Measurements from ENCODE around the gene NELFCD. TPM values are rescaled to one million over a fixed set of nuclear protein-coding genes. Genes with fewer than 3 reads are reported as not detected.

Gene NELFCD
- total and polyA plus RNA-seq, 2 donors (not counting 1 experiment from before 2014, with no cell fraction given): 80.2 to 107 TPM

DNA sequence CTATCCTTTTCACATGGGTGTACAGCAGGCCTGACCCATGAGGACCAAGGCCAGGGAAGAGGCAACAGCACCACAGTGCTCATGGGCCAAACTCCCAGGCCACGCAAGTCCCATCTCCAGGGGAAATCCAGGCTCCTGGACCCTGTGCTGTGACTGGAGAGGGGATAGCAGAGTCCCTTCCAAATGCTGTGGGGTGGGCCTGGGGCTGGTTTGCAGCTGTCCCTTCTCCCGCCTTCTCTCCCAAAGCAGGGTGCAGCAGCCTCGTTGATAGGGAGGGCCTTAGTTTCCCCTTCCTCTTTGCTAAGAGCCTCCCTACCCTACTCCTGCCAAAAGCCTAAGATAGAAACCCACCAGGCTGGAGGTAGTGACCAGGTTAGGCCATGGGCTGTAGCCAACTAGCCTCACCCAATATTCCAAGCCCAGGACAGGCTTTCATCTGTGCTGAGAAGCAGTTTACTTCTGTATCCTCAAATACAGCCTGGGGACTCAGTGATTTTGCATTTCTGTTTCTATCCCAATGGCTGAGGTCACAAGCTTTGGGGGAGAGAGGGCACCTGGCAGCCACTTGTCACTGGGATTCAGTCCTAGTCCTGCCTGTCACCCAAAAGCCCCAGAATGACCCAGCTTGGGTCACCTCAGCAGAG, 24.6 kb downstream of the NELFCD start:
- peak overlapping the region; percentile 96 for H3K4me3 Mint-ChIP-seq
- peak overlapping the region; percentile 97 for H3K27ac ChIP-seq (ENCODE audit: low read length in 2 of 2)
- H3K9me3 Mint-ChIP-seq (ENCODE audit: insufficient read depth): no peaks in the 10 kb centered on the region
- peak overlapping the region; percentile 99 for H3K27ac Mint-ChIP-seq
- 25% methylated on average over 2 of the region's 3 CpGs for WGBS (ENCODE audit: insufficient coverage)
- peak; percentile 37 for DNase-seq
- H3K9me3 ChIP-seq (ENCODE audit: control extremely low read depth in 1 of 3, control insufficient read depth in 2 of 3, insufficient read depth in 1 of 3, low read length in 2 of 3): peaks cover 0 to 6% (median 0%) of the 10 kb centered on the region in 3 donors
- CTCF ChIA-PET: interaction anchor here (1.6 to 2.9 kb wide), 3 partner anchors 24 to 202 kb away, joined by 5 to 19 read pairs (median 6); partner anchors contain the start of genes ATP5F1E and NELFCD
- peaks cover 49 to 72% of the 10 kb centered on the region in 2 donors for H3K4me1 ChIP-seq (ENCODE audit: control insufficient read depth in 2 of 2, insufficient read depth in 2 of 2, low read length in 2 of 2)
- no peaks in the 10 kb centered on the region for H3K27me3 Mint-ChIP-seq
- TF ChIP-seq, protein P1, sequence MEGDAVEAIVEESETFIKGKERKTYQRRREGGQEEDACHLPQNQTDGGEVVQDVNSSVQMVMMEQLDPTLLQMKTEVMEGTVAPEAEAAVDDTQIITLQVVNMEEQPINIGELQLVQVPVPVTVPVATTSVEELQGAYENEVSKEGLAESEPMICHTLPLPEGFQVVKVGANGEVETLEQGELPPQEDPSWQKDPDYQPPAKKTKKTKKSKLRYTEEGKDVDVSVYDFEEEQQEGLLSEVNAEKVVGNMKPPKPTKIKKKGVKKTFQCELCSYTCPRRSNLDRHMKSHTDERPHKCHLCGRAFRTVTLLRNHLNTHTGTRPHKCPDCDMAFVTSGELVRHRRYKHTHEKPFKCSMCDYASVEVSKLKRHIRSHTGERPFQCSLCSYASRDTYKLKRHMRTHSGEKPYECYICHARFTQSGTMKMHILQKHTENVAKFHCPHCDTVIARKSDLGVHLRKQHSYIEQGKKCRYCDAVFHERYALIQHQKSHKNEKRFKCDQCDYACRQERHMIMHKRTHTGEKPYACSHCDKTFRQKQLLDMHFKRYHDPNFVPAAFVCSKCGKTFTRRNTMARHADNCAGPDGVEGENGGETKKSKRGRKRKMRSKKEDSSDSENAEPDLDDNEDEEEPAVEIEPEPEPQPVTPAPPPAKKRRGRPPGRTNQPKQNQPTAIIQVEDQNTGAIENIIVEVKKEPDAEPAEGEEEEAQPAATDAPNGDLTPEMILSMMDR (IDR thresholded peaks at IDR 0.05): no peak
- no peak for TF ChIP-seq EZH2 (IDR thresholded peaks at IDR 0.05; ENCODE audit: borderline replicate concordance, insufficient read depth, low read depth, low read length, poor library complexity, severe bottlenecking)
- H4K20me1 ChIP-seq (ENCODE audit: control insufficient read depth, insufficient read depth, low read length, poor library complexity, severe bottlenecking): peaks cover 50% of the 10 kb centered on the region
- ATAC-seq (ENCODE audit: low read depth): no peak
- intact Hi-C loops (cut with micrococcal nuclease): loop anchor here (1.0 to 10.0 kb wide), 5 partner anchors 37 to 1611 kb away; partner anchors contain the start of genes PRELID3B and RBM38
- peaks cover 0 to 34% of the 10 kb centered on the region in 2 experiments for H3K36me3 ChIP-seq (replicated peaks in 1 of 2; ENCODE audit: control extremely low read depth in 1 of 2, control insufficient read depth in 1 of 2, extremely low read depth in 1 of 2, insufficient read depth in 2 of 2, low read length in 1 of 2)
- no peak overlapping the region for H2AFZ ChIP-seq (ENCODE audit: insufficient read depth, low read depth, low read length, poor library complexity, severe bottlenecking)
- peak overlapping the region; percentile 80 for H3K9ac ChIP-seq (ENCODE audit: low read length)
- POLR2A ChIA-PET: interaction anchor here (0.9 to 3.1 kb wide), 6 partner anchors 10 to 1386 kb away, joined by 3 to 30 read pairs (median 4); partner anchors contain the start of gene ATP5F1E
- H3K4me1 Mint-ChIP-seq: peaks cover 72% of the 10 kb centered on the region
- peak overlapping the region; percentile 77 to 91 (median 88) for H3K4me3 ChIP-seq (ENCODE audit: control extremely low read depth in 1 of 5, extremely low read depth in 1 of 5, insufficient read depth in 1 of 5, low read depth in 2 of 5, low read length in 4 of 5)
- peak overlapping the region; percentile 86 for H3K4me2 ChIP-seq (replicated peaks; ENCODE audit: low read depth, low read length, poor library complexity, severe bottlenecking)
- peaks cover 69% of the 10 kb centered on the region for H3K79me2 ChIP-seq (ENCODE audit: control insufficient read depth, insufficient read depth, low read length)
- no peaks in the 10 kb centered on the region for H3K27me3 ChIP-seq (replicated peaks in 1 of 4; ENCODE audit: control extremely low read depth in 1 of 4, control insufficient read depth in 3 of 4, insufficient read depth in 4 of 4, low read length in 3 of 4)
